ENCODE results near the gene PPP1R15B. TPM values are rescaled to one million over a fixed set of nuclear protein-coding genes. Genes with fewer than 3 reads are reported as not detected.

Gene PPP1R15B
- polyA plus RNA-seq, 3 donors = 14.3 to 41.6 (median 30.3) TPM

DNA sequence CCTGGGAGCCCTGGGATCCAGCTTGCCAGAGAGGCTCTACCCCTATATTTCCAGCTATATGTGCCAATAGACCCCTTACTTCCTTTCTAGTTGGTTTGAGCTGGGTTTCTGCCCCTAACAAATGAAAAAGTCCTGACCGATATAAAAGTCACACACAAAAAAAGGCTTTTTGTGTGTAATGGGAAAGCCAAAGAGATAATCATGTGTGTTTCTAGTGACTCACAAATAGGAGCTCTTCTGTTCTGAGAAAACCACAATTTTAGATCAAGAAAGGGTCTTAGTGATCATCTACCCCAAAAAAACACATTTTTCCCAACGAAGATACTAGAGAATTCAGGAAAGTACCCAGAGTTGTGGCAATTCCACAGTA is 28.9 kb downstream of the PPP1R15B start:
- H3K27ac ChIP-seq (ENCODE audit: low read depth, low read length) = no peak overlapping the region
- 36 to 83% (median 50%) methylated on average over 2 of the region's 2 CpGs for WGBS, 3 donors

- 56 to 82% (median 79%) methylated on average over 8 of the region's 8 CpGs for WGBS, 3 donors
- no peak overlapping the region for H3K27ac ChIP-seq (ENCODE audit: low read depth, low read length)
These were observed 31.3 kb downstream of the PPP1R15B start for GRCh38 chr1:204380293-204380831.

- WGBS, 3 donors = 1 to 2% (median 2%) methylated on average over 54 to 55 of the region's 55 CpGs
- no peak overlapping the region for H3K27ac ChIP-seq (ENCODE audit: low read depth, low read length)
These were observed 33.6 kb downstream of the PPP1R15B start for GRCh38 chr1:204377800-204378668.

- WGBS, 3 donors = 30 to 67% (median 66%) methylated on average over 27 to 28 of the region's 28 CpGs
- H3K27ac ChIP-seq (ENCODE audit: low read depth, low read length) = no peak overlapping the region
These were observed 34.5 kb downstream of the PPP1R15B start for GRCh38 chr1:204376919-204377799.

DNA sequence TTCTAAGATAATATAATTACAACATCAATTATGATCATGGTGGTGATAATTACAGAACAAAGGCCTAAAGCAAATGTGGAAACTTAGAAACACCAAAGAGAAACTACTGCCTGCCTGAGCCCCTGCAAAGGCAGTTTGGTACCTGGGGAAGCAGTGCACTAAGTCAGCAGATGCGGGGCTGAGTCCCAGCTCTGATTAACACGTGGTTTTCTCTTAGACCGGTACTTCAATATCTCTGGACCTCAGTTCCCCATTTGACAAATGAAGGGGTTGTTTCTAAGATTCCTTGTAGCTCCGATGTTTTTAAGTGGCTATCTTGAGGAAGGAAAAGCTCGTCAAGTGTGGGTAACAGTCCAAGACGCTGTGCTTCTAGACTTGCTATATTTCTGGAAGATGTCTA is 35.2 kb downstream of the PPP1R15B start:
- no peak overlapping the region for H3K27ac ChIP-seq (ENCODE audit: low read depth, low read length)
- 53 to 66% (median 57%) methylated on average over 6 of the region's 6 CpGs for WGBS, 3 donors

GRCh38 chr1:204373911-204374310 is 37.7 kb downstream of the PPP1R15B start:
- 66 to 90% (median 76%) methylated on average over 4 of the region's 4 CpGs for WGBS, 3 donors
- no peak overlapping the region for H3K27ac ChIP-seq (ENCODE audit: low read depth, low read length)

- no peak overlapping the region for H3K27ac ChIP-seq (ENCODE audit: low read depth, low read length)
- WGBS, 3 donors = 75 to 91% (median 89%) methylated on average over 10 of the region's 10 CpGs
These were observed 41.4 kb downstream of the PPP1R15B start for GRCh38 chr1:204370176-204370575.

DNA sequence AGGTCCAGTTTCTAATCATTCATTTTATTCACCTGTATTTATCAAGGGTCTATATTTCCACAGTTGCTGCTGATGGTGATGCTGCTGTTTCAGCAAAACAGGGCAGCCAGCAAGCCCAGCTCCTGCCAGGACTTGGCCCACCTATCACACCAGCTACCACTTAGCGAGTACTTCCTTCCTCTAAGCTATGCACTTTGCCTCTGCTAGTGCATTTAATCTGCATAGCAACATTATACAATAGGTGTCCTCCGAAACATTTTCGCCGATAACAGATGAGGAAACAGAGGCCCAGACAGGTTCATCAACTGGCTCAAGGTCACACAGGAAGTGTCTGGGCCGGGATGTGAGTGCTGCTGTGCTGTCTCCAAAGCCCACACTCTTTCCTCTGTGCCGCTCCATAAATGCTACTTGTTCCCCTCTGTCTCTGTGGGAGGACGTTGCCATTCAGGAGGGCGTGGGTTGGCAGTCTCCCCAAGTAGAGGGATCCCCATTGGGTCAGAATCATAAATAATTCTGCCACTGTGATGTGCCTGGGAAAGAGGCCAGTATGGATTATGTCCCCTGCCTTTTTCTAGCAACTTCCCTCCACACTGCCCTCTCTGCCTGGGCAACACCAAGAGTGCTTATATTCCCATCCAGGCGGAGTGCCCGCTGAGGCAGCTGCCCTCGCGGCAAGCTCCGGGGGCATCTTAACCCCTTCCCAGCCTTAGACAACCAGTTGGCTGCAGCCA is 42.5 kb downstream of the PPP1R15B start:
- WGBS, 3 donors = 36 to 69% (median 43%) methylated on average over 13 of the region's 13 CpGs
- no peak overlapping the region for H3K27ac ChIP-seq (ENCODE audit: low read depth, low read length)

DNA sequence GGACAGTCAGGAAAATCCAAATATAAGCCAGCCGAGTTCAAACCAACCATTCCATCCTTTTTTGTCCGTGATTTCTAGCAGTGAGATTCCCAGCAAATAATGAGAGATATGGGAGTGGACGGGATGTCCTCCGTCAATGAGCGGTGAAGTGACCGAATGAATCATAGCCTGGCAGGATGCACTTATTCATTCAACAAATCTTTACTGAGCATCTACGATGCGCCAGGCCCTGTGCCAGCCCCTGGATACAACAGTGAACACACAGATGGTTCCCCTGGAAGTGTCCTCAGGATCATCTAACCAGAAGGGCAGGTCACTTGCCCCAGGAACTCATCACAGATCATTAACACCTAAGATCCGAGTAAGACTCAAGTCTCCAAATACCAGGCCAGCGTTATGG is 43.7 kb downstream of the PPP1R15B start:
- 76 to 84% (median 80%) methylated on average over 10 of the region's 10 CpGs for whole genome bisulfite sequencing, 3 donors

DNA sequence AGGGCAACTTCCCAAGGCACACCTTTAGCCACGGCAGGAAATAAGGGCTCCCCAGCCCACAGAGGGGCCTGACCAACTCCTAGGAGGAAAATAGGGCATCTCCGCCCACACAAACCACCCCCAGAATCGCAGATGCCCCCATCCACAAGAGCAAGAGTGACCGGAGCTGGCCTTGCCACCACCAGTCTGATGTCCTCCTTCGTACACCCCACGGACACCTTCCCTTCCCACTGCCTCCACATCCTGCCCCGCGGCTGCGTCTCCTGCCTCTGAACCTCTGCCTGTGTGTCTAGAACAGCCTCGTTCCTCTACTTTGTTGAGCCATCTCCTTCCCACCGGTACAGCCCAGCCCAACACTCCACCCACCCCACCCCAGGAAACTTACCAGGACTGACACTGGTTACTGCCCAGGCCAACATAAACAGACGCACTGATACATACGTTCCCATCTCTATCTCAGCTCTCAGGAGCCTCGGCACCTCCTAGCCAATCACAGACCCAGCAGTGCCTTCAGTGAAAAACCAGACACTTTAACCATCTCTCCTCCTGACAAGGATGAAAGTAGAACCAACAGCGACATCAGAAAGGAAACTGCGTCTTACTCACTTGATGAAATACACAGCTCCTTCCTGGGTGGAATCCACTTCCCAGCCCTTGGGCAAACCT is 44.3 kb downstream of the PPP1R15B start:
- no peak overlapping the region for H3K27ac ChIP-seq (ENCODE audit: low read depth, low read length)
- WGBS, 3 donors = 79 to 85% (median 82%) methylated on average over 16 of the region's 16 CpGs

More for the DNA sequence above, 43.7 kb downstream of the PPP1R15B start:
- H3K27ac ChIP-seq (ENCODE audit: low read depth, low read length) = no peak overlapping the region

- WGBS, 3 donors = 91 to 92% (median 91%) methylated on average over 7 of the region's 7 CpGs
- H3K27ac ChIP-seq (ENCODE audit: low read depth, low read length) = no peak overlapping the region
These were observed 44.9 kb downstream of the PPP1R15B start for GRCh38 chr1:204366759-204367158.

DNA sequence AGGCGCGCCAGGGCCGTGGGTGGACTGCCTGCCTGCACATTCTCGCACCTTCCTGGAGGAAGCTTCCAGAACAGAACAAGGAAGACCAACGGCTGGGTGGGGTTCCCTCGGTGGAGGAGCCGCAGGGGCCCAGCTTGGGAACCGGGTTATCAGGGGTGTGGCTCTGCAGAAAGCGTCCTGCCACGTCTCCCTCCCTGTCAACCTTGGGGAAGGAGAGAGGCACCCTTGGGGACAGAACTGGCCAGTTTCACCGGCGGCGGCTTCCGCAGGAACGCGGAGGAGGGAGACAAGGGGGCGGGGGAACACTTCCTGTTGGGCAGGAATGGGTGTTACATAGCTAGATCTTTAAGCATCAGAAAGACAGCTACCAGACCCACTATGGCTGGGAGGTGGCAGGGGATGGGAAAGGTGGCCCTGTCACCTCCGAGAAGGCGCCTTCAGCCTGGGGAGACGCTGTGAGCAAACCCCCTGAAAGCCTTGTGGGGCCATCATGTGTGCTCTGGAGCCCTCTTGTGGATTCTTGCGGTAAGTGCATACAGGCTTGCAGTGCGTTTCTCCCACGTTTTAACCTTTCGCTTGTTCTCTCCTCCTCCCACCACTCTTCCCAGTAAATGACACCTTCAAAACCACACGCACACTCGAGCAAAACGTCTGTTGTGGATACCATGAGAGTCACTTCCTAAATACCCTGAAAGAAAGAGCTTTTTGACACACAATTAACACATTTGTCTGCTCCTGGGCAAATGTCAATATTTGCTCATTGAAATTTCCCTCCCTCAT is 48.1 kb downstream of the PPP1R15B start:
- 0 to 1% (median 1%) methylated on average over 27 of the region's 27 CpGs for WGBS, 3 donors
- H3K27ac ChIP-seq (ENCODE audit: low read depth, low read length) = no peak overlapping the region

GRCh38 chr1:204362984-204363334 is 48.7 kb downstream of the PPP1R15B start:
- no peak overlapping the region for H3K27ac ChIP-seq (ENCODE audit: low read depth, low read length)
- 39 to 46% (median 39%) methylated on average over 11 of the region's 11 CpGs for WGBS, 3 donors

GRCh38 chr1:204361781-204362180 is 49.8 kb downstream of the PPP1R15B start:
- 82 to 92% (median 84%) methylated on average over 10 of the region's 10 CpGs for WGBS, 3 donors
- no peak overlapping the region for H3K27ac ChIP-seq (ENCODE audit: low read depth, low read length)

- H3K27ac ChIP-seq (ENCODE audit: low read depth, low read length) = no peak overlapping the region
- 62 to 66% (median 62%) methylated on average over 2 of the region's 2 CpGs for WGBS, 3 donors
These were observed 50.3 kb downstream of the PPP1R15B start for GRCh38 chr1:204361341-204361771.

- H3K27ac ChIP-seq (ENCODE audit: low read depth, low read length) = no peak overlapping the region
- WGBS, 3 donors = 46 to 65% (median 48%) methylated on average over 4 of the region's 4 CpGs
These were observed 51.3 kb downstream of the PPP1R15B start for GRCh38 chr1:204360314-204360713.

Data from adipose tissue (tissue), 3 donors.